AG09309 (cell line): ENCODE results near the gene ULK2.

Experiments
- DNase-seq: peaks from one replicate; pipeline ENCODE4 v3.0.0-alpha.2; 2010; ENCODE audit warnings: low read depth
- H3K4me3 ChIP-seq: 2 replicates; pipeline ENCODE4 v1.5.1; 2011; ENCODE audit warnings: mild to moderate bottlenecking, low read depth, low read length, moderate library complexity; ENCODE audit not compliant: control insufficient read depth
- CTCF ChIP-seq: IDR thresholded peaks from 2 replicates; pipeline ENCODE4 v1.5.1; 2011; ENCODE audit warnings: mild to moderate bottlenecking, low read depth, low read length, inconsistent platforms; ENCODE audit not compliant: insufficient read depth, control insufficient read depth; ENCODE audit errors: missing control alignments

Gene ULK2

GRCh38 chr17:19744492-19744891, 123.2 kb downstream of the ULK2 start:
- no peak overlapping the region for H3K4me3 ChIP-seq

GRCh38 chr17:19743101-19744100, 124.3 kb downstream of the ULK2 start:
- no peak for TF ChIP-seq CTCF
- H3K4me3 ChIP-seq, result no peak overlapping the region
- DNase-seq, result no peak

More at GRCh38 chr17:19744492-19744891, 123.2 kb downstream of the ULK2 start:
- no peak for DNase-seq
- no peak for TF ChIP-seq CTCF

DNA sequence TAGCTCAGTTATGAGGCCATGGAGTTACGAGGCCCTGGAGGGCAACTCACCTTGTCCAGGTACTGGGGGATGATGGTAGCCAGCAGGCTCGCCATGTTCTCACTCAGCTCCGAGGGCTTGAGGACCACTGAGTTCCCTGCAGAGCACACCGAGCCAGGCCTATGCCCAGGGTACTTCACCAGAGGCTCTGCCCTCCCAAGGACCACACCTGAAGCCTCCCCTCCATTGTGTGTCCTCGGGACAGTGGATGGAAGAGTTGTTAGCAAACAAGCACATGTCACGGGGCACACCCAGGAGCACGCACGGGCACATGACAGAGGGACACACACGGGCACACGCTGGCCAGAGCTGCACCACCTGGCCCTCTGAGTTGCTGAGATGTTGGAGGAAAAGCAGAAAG, 125.2 kb downstream of the ULK2 start:
- DNase-seq, result no peak
- no peak overlapping the region for H3K4me3 ChIP-seq
- TF ChIP-seq CTCF, result no peak

DNA sequence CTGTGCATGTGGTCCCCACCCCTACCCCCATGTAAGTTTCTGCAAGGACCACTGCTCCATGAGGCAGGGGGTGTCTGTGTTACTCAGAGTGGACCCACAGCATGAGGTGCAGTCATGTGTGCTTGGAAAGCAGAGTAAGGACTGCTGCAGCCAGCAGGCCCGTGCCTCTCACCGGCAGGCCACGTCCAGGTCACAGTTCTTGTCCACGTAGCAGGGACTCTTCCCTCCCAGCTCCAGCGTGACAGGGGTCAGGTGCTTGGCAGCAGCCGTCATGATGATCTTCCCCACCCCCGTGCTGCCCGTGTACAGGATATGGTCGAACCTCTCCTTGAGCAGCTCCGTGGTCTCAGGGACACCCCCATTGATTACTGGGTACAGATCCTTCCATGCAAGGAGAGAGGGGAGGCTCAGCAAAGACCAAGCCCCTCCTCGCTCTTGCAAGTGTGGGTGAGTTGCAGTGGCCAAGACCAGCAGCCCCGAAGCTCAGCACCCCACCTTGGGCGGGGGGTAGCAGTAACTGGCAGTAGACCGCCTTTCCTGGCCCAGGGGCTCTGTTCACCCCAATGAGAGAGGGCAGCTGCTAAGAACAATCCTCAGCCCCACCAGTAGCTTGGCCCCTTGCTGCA, 125.8 kb downstream of the ULK2 start:
- no peak for DNase-seq
- no peak for TF ChIP-seq CTCF
- H3K4me3 ChIP-seq, result no peak overlapping the region

- H3K4me3 ChIP-seq, result no peak overlapping the region
- DNase-seq, result no peak
- no peak for TF ChIP-seq CTCF
Observed at GRCh38 chr17:19740933-19741332, 126.8 kb downstream of the ULK2 start.

DNA sequence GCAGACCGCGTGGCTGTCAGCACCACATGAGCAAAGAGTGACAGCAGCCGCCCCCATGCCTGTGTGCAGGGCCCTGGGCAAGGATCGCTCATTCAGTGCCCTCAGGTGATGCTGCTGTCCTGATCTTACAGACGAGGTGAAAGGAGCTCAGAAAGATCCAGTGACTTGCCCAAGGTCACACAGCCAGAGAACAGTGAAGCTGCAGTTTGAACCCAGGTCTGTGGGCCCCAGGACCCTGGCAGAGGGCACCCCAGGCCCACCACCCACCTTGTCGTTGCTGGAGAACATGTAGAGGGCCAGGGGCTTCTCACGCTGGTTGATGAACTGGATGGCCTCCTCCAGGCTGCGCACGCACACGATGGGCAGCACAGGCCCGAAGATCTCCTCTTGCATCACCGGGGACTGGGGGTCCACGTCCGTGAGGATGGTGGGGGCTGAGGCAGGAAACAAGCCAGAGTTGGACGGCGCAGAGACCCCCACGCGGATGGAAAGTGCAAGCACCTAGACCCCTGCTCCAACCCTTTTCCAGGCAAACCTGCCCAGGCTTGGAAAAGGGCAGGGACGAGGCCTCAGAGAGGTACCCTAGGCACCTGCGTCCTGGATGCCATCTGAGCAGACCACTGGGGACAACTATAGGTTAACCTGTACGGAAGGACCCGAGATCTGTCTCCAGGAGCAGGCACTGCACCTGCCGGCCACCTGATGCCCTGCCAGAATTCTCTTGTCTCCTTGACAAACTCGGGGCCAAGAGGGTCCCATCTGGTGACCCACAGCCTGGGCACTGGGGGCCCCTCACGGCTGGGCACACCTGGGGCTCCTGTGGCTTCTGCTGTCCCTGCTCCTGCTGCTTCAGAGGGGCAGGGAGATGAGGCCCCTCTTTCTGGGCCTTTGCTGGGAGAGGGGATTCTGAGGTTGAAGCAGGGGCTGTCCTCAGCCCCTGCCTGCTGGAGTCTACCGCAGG, 128.2 kb downstream of the ULK2 start:
- DNase-seq, result no peak
- H3K4me3 ChIP-seq, result no peak overlapping the region
- no peak for TF ChIP-seq CTCF
